NCI-H82 (cell line): ENCODE data around the gene GZMA.
"Not testable (repeated sequence)": the region's sequence is repeated elsewhere in the genome, so short reads cannot be mapped to it uniquely, and the experiment has no call there.

Experiments used
- DNase-seq: peaks from one replicate; lab custom pipeline; 2025; lab: John Stamatoyannopoulos, UW

Gene GZMA

GRCh38 chr5:55102348-55102747, at the start of gene GZMA:
TSS of gene GZMA (plus strand) at chr5:55102646. CDS start at chr5:55102683, 37 bp downstream.
- no peak for DNase-seq

- no peak for DNase-seq
These were observed 47.3 kb upstream of the GZMA start for GRCh38 chr5:55055183-55055582.

GRCh38 chr5:55062039-55062779, 40.2 kb upstream of the GZMA start:
- DNase-seq, result no peak

- no peak for DNase-seq
These were observed 39.1 kb upstream of the GZMA start for GRCh38 chr5:55063220-55063863.

DNA sequence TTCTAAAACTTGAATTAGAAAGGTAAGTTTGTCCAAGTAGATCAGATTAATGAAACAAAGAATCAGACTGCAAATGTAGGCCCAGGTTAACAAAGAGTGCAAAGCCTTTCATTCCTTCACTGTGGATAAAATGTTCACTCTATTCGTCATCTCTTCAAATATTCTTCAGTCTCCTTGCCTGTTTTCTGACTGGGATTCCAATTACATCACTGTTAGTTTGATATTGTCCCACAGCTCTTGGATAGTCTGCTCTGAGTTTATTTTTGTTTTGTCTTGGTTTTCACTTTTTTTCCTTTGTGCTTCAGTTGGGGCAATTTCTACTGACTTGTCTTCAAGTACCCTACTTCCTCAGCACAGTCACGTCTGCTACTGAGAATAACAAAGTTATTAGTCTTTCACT, 38.5 kb upstream of the GZMA start:
- DNase-seq, result no peak

DNA sequence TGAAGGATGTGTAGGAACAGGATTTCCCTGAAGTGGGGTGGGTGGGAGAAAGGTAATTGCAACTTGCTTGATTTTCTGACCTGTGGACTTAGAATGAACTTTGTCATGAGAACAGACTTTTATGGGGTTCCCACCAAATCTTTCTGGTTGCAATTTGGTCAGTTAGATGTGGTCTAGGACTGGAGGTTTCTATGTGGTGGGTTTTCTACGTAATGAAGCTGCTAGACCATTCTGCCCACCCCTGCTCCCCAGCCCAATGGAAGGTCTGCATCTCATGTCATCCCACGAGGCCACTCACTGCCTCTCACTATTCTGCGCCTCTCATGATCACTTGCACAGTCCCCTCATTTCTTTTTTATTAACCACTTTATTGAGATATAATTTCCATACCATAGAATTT, 37.9 kb upstream of the GZMA start:
- DNase-seq, result no peak

DNA sequence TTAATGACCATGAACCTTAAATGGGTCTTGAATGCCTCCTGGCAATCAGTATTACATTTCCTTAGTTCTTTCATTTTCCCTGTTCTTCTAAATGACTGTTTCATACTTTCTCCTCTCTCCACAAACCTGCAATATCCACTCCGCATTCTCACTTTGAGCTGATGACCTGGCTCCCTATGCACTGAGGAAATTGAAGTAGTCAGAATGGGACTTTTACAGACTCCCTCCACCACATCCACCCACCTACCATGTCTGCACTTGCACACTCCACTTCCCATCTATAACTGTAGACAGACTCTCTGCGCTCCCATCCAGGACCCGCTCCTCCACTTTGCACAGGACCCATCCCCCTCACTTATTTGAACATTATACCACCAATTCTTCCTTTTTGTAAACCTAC, 36.2 kb upstream of the GZMA start:
- DNase-seq, result no peak

DNA sequence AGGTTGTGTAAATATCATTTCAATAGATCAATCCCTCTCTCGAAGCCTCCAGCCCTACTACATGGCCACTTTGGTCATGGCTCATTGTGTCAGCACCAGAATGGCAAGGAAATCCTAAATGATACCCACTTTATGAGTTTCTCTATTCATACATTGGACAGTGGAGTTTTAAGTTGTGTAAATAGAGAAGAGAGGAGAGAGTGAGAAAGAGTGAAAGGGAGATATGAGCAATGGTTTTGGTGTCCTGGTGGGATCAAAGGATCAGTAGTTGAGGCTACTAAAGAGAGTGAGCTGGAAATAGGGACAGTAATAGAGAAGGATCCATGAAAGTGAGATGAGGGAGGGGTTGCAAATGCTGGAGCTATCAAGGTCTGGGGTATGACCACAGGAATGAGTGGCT, 31.5 kb upstream of the GZMA start:
- no peak for DNase-seq

DNA sequence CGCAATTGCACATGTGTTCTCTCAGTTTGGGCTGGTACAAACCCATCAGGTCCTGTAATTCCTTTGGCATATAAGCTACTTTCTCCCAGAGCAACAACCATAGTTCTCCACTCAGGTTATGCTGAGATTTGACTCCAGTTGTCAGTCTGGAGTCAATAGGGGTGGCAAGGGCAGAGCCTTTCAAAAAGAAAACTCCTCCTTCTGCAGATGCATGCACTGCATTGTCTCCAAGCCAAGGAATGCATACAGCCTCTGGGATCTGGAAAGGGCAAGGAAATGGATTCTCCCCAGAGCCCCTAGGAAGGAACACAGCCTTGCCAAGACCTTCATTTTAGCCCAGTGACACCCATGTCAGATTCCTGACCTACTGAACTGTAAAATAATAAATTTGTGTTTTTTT, 31.0 kb upstream of the GZMA start:
- DNase-seq, result no peak

GRCh38 chr5:55072666-55073065, 29.8 kb upstream of the GZMA start:
- DNase-seq, result no peak

- no peak for DNase-seq
These were observed 29.2 kb upstream of the GZMA start for GRCh38 chr5:55073211-55073610.

- no peak for DNase-seq
These were observed 20.9 kb upstream of the GZMA start for GRCh38 chr5:55081541-55081940.

DNA sequence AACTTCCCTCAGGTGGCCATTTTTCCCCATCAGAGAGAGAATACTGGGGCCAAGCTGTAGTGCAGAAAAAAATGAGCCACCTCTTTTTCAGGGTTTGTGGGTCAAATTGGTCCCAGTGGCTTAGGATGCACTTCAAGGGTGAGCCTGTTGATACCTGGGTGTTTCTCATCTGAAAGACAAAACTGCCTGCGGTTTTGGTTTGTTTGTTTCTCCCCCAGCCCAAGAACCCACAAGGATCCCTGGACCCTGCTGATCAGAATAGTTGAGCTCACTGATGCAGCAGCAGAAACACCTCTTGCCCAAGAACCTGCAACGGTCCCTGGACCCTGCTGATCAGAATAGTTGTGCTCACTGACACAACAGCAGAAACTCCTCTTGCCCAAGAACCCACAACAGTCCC, 13.1 kb upstream of the GZMA start:
- not testable (repeated sequence) for DNase-seq

DNA sequence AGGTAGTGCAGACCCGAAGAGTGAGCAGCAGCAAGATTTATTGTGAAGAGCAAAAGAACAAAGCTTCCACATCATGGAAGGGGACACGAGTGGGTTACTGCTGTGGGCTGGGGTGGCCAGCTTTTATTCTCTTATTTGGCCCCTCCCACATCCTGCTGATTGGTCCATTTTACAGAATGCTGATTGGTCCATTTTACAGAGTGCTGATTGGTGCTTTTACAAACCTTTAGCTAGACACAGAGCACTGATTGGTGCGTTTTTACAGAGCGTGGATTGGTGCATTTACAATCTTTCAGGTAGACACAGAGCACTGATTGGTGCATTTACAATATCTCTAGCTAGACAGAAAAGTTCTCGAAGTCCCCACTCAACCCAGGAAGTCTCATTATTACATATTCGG, 11.4 kb upstream of the GZMA start:
- not testable (repeated sequence) for DNase-seq

GRCh38 chr5:55096182-55096581, 6.3 kb upstream of the GZMA start:
- DNase-seq, result no peak

GRCh38 chr5:55096861-55097260, 5.6 kb upstream of the GZMA start:
- DNase-seq, result no peak

GRCh38 chr5:55101148-55101547, 1.3 kb upstream of the GZMA start:
- not testable (repeated sequence) for DNase-seq

GRCh38 chr5:55101556-55102276, 730 bp upstream of the GZMA start:
- DNase-seq, result no peak

DNA sequence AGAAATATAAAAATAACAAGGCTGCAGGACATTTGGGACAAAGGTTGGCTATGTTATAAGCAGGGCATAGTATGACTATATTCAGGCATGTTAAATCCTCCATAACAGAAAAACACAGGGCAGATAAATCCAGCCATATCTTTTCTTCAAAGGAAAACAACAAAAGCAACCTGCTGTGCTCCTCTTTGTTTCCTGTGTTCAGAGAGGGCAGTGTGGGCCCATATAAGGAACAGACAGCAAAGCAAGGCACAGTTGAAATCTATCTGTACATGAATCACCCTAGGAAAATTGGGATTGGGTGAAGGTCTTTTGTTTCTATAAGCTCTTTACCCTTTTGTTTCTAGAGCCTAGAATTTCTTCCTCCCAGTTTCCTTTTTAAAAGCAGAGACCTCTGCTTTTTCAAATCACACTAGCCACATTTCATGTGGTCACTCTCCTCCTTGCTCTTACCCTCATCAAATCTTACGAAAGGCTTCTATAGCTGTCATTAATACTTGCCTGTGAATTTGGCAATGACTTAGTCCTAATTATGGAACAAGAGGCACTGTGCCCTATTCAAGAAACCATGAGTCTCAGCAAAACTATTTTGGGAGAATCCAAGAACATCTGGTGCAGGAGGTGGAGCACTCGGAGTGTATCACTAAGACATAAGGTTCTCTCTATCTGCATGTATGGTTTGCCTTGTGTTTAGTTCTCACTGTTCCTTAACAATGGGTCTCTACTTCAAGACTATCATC, 1.8 kb downstream of the GZMA start:
- no peak for DNase-seq

DNA sequence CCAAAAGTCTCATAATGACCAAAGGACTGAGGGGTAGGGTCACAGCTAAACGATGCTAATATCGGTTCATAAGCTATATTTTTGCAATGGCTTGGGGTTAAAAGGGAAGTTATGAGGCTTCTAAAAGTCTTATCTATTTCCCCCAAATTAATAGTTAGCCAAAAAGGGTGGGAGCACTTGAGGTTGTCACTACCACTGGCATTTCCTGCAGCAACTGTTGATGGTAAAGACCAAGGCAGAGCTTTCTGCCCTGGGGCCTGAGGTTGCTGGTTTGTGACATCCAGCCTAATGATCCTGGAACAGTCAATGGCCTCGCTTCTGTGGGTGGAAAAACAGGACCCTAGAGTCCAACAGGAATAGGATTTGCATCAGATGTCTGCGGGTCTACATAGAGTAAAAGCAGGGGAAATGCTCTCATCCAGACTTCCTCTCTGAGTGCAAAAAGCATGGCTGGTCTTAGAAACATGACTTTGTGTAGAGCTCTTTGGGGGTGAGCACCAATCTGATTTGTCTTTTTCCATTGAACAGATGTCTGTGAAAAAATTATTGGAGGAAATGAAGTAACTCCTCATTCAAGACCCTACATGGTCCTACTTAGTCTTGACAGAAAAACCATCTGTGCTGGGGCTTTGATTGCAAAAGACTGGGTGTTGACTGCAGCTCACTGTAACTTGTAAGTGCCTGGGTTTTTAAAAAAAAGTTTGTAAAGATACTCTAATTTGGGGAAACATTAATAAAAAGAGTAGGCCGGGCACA, 2.7 kb downstream of the GZMA start:
- no peak for DNase-seq

DNA sequence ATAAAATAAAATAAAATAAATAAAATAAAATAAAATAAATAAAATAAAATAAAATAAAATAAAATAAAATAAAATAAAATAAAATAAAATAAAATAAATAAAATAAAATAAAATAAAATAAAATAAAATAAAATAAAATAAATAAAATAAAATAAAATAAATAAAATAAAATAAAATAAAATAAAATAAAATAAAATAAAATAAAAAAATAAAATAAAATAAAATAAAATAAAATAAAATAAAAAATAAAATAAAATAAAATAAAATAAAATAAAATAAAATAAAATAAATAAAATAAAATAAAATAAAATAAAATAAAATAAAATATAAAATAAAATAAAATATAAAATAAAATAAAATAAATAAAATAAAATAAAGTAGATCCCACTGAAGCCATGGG, 3.5 kb downstream of the GZMA start:
- not testable (repeated sequence) for DNase-seq

- no peak for DNase-seq
These were observed 6.2 kb downstream of the GZMA start for GRCh38 chr5:55108661-55109060.
